ENCODE data around the gene MZT2A.
"Not testable (repeated sequence)": the region's sequence is repeated elsewhere in the genome, so short reads cannot be mapped to it uniquely, and the experiment has no call there.

Gene MZT2A

GRCh38 chr2:131490616-131491468 lies 1.4 kb downstream of the MZT2A start:
- DNase-seq, result peak; percentile 35

- DNase-seq, result no peak
Observed at GRCh38 chr2:131488306-131489205, 3.6 kb downstream of the MZT2A start.

- DNase-seq, result not testable (repeated sequence)
Observed at GRCh38 chr2:131486201-131486902, 5.8 kb downstream of the MZT2A start.

GRCh38 chr2:131484906-131485460 lies 7.2 kb downstream of the MZT2A start:
- DNase-seq, result not testable (repeated sequence)

GRCh38 chr2:131483981-131484820 lies 8.0 kb downstream of the MZT2A start:
- DNase-seq, result not testable (repeated sequence)

- not testable (repeated sequence) for DNase-seq
Observed at GRCh38 chr2:131482506-131483155, 9.6 kb downstream of the MZT2A start.

GRCh38 chr2:131480351-131480750 lies 11.8 kb downstream of the MZT2A start:
- not testable (repeated sequence) for DNase-seq

GRCh38 chr2:131478850-131479461 lies 13.2 kb downstream of the MZT2A start:
- not testable (repeated sequence) for DNase-seq

GRCh38 chr2:131478074-131478849 lies 13.9 kb downstream of the MZT2A start:
- DNase-seq, result not testable (repeated sequence)

GRCh38 chr2:131477227-131477626 lies 15.0 kb downstream of the MZT2A start:
- not testable (repeated sequence) for DNase-seq

GRCh38 chr2:131476363-131476762 lies 15.8 kb downstream of the MZT2A start:
- DNase-seq, result not testable (repeated sequence)

- DNase-seq, result no peak
Observed at GRCh38 chr2:131475831-131476230, 16.4 kb downstream of the MZT2A start, which contains the start of gene TUBA3D. TSS of gene TUBA3D (plus strand) at chr2:131476119. CDS start at chr2:131476200, 81 bp downstream.

- DNase-seq, result not testable (repeated sequence)
Observed at GRCh38 chr2:131473266-131473665, 18.9 kb downstream of the MZT2A start.

- DNase-seq, result not testable (repeated sequence)
Observed at GRCh38 chr2:131471624-131472023, 20.6 kb downstream of the MZT2A start.

- not testable (repeated sequence) for DNase-seq
Observed at GRCh38 chr2:131470944-131471343, 21.3 kb downstream of the MZT2A start.

GRCh38 chr2:131467722-131468121 lies 24.5 kb downstream of the MZT2A start:
- DNase-seq, result not testable (repeated sequence)

- not testable (repeated sequence) for DNase-seq
Observed at GRCh38 chr2:131454914-131455313, 37.3 kb downstream of the MZT2A start.

GRCh38 chr2:131451265-131451949 lies 40.8 kb downstream of the MZT2A start:
- DNase-seq, result not testable (repeated sequence)

- DNase-seq, result not testable (repeated sequence)
Observed at GRCh38 chr2:131447981-131448380, 44.2 kb downstream of the MZT2A start.
